Mesodermal cell (in vitro differentiated cells): ENCODE results near the gene FGFBP2.

ENCODE experiments used
- H3K27ac ChIP-seq: 2 replicates; pipeline ENCODE4 v1.7.0; 2013; ENCODE audit warnings: mild to moderate bottlenecking, low read depth, low read length, moderate library complexity; ENCODE audit not compliant: severe bottlenecking
- H3K36me3 ChIP-seq: 2 replicates; pipeline ENCODE4 v1.7.1; 2013; ENCODE audit warnings: mild to moderate bottlenecking, low read length, moderate library complexity; ENCODE audit not compliant: control insufficient read depth, insufficient read depth
- H3K4me1 ChIP-seq: one replicate; pipeline ENCODE4 v1.7.1; 2013; ENCODE audit warnings: mild to moderate bottlenecking, low read length; ENCODE audit not compliant: insufficient read depth, control insufficient read depth, poor library complexity, severe bottlenecking
- H3K4me3 ChIP-seq: 2 replicates; pipeline ENCODE4 v1.7.0; 2013; ENCODE audit warnings: low read length, control low read depth, mild to moderate bottlenecking; ENCODE audit not compliant: insufficient read depth, poor library complexity, severe bottlenecking; ENCODE audit errors: extremely low read depth
- H3K9me3 ChIP-seq: 2 replicates; pipeline ENCODE4 v1.7.1; 2013; ENCODE audit warnings: mild to moderate bottlenecking, low read length, moderate library complexity; ENCODE audit not compliant: control insufficient read depth
- WGBS, 2 experiments: methylation state at CpG; one replicate each; pipeline ENCODE4 v1.1.5; 2013; ENCODE audit warnings: missing lambda C conversion rate in 2 of 2; ENCODE audit not compliant: insufficient coverage in 2 of 2; 5-methylcytosine and 5-hydroxymethylcytosine counted together

The FGFBP2 gene

DNA sequence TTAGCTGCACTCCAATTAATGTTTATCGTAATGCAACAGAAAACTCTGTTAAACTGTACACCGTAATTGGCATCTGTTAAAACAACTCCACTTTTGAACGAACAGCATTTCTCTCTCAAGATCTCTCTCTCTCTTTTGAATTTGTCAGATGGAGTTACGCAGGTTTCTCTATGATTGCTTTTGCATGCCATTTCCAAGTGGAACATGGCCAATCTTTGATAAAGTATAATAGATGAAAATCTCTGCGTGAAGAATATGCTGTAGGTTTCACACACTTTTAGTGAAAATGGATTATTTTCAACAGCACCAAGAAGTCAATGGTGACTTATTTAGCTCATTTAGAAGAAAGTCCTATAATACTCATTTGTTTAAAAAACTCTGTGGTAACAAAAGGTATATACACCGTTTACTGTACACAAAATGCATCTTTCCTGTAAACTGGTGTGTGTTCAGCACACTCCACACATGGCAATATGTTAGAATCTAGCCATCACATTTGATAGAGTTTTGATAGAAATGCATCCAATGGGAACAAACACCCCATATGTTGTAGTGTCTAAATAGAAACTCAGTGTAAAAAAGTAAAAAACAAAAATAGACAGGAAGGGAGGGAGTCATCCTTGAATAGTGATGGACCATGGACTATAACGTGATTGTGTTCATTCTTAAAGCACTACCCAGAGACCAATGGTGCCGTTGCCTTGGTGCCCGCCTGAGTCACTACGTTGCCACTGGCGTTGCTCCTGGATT lies 5.8 kb upstream of the FGFBP2 start:
- peaks cover 8% of the 10 kb centered on the region for H3K36me3 ChIP-seq
- no peaks in the 10 kb centered on the region for H3K4me1 ChIP-seq
- no peak overlapping the region for H3K4me3 ChIP-seq
- WGBS, 2 experiments, result 88 to 90% methylated on average over 4 to 7 of the region's 11 CpGs
- H3K9me3 ChIP-seq, result no peaks in the 10 kb centered on the region
- H3K27ac ChIP-seq, result no peak overlapping the region

DNA sequence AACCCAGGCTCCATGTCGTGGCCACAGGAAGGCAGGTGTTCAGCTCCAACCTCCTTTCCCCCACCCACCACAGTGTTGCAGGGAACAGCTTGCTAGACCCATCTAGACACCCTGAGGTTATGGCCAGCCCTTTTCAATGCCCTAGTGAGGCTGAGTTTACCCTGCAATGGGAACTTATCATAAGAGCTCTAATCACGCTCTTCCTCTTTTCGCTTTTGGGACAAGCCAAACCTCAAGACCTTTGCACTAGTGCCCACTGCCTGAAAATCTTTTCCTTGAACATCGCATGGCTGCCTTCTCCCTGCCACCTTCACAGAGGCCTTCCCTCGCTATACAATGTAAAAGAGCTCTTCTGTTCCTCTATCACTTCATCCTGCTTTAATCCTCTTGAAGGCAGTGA lies 2.4 kb upstream of the FGFBP2 start:
- 96 to 97% methylated on average over 4 to 5 of the region's 5 CpGs for WGBS, 2 experiments
- H3K27ac ChIP-seq, result no peak overlapping the region
- peaks cover 7% of the 10 kb centered on the region for H3K4me1 ChIP-seq
- peaks cover 8% of the 10 kb centered on the region for H3K36me3 ChIP-seq
- no peak overlapping the region for H3K4me3 ChIP-seq
- H3K9me3 ChIP-seq, result no peaks in the 10 kb centered on the region

DNA sequence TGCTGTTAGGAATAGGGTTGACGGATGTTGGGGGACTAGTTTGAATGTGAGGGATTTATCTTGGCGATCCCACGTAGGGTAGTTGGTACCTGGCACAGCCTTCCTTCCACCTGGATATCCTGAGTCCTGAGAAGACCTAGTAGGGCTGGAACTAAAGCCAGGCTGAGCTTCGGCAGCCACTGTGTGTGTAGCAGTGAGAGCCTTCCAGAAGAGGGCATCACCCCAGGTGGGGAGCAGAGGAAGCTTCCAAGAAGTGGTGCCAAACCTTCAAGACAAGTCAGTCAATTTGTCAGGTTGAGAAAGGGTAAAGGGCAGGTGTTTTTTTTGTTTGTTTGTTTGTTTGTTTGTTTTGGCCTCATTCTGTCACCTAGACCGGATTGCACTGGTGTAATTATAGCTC lies 1.2 kb upstream of the FGFBP2 start:
- H3K4me1 ChIP-seq, result peaks cover 7% of the 10 kb centered on the region
- peaks cover 8% of the 10 kb centered on the region for H3K36me3 ChIP-seq
- WGBS, 2 experiments, result 83 to 92% methylated on average over 4 of the region's 5 CpGs
- H3K27ac ChIP-seq, result no peak overlapping the region
- H3K4me3 ChIP-seq, result no peak overlapping the region
- no peaks in the 10 kb centered on the region for H3K9me3 ChIP-seq

DNA sequence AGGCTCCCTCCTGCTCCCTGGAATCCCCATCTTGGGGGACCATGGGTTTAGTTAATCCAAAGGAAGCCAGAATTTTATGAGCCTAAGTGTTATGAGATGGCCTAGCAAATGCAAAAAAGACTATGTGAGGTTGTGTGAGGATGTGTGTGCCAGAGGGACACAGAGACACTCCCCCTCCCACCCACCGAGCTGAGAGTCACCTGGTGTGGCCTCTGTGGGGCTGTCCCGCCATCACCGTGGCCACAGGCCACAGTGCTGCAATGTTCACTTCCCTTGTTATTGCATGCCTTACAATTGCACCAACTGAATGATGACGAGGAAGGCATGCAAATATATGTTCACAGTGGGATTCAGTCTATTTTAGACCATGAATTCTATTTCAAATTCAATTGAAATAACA lies 601 bp upstream of the FGFBP2 start:
- H3K27ac ChIP-seq, result no peak overlapping the region
- H3K9me3 ChIP-seq, result no peaks in the 10 kb centered on the region
- peaks cover 2% of the 10 kb centered on the region for H3K36me3 ChIP-seq
- WGBS, 2 experiments, result 84 to 94% methylated on average over 2 to 3 of the region's 4 CpGs
- peaks cover 7% of the 10 kb centered on the region for H3K4me1 ChIP-seq
- H3K4me3 ChIP-seq, result no peak overlapping the region

DNA sequence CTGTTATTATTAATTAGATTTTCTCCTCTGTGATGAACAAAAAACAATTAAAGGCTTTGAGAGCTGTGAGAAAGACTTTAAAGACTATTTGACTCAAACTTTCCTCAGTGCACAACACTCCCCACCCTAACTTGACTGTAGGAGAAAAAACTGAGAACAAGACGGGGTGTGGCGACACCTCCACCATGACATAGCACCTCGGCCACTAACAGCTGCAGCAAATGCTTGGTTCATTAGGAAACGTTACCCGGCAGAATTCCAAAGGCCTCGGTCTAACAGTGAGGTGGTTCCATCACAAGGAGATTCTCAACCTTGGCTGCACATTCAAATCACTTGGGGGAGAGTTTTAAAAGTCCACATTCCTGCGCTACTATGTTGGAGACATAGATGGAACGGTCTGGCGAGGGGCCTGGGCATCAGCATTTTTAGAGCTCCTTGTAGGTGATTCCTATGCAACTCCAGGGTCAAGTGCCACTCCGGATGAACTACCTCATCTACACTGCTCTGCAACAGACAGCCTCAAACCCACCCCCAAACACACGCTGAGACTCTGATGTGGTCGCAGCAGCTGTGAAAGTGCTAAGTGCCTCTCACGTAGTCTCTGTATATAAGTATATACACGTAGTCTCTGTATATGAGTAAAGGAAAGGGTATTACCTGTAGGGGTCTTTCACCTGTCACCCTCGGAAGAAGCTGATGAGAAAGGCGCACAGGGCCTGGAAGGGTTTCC lies 1.0 kb downstream of the FGFBP2 start:
- no peaks in the 10 kb centered on the region for H3K9me3 ChIP-seq
- H3K27ac ChIP-seq, result no peak overlapping the region
- H3K36me3 ChIP-seq, result no peaks in the 10 kb centered on the region
- peaks cover 7% of the 10 kb centered on the region for H3K4me1 ChIP-seq
- H3K4me3 ChIP-seq, result no peak overlapping the region
- 81 to 83% methylated on average over 8 to 13 of the region's 16 CpGs for WGBS, 2 experiments

DNA sequence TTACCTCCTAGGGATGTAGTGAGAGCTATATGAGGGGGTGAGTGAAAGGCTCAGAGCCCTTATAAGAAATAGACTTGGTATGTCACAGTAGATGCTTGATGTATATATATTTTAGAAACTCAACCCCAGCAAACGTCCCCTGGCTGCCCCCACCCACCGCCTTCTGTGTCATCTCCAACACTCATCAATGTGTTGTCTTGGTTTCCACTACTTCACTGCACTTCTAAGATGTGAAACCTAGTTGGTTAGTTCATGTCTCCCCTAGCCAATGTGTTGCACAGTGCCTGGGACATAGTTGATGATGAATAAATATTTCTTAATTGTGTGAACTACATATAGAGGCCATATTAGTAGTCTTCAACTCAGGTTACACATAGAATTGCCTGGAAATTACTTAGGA lies 4.4 kb downstream of the FGFBP2 start:
- no peak overlapping the region for H3K4me3 ChIP-seq
- H3K4me1 ChIP-seq, result peaks cover 7% of the 10 kb centered on the region
- no peak overlapping the region for H3K27ac ChIP-seq
- H3K9me3 ChIP-seq, result no peaks in the 10 kb centered on the region
- no CpG with 5 or more reads among the region's 2 CpGs for WGBS, 2 experiments
- no peaks in the 10 kb centered on the region for H3K36me3 ChIP-seq

DNA sequence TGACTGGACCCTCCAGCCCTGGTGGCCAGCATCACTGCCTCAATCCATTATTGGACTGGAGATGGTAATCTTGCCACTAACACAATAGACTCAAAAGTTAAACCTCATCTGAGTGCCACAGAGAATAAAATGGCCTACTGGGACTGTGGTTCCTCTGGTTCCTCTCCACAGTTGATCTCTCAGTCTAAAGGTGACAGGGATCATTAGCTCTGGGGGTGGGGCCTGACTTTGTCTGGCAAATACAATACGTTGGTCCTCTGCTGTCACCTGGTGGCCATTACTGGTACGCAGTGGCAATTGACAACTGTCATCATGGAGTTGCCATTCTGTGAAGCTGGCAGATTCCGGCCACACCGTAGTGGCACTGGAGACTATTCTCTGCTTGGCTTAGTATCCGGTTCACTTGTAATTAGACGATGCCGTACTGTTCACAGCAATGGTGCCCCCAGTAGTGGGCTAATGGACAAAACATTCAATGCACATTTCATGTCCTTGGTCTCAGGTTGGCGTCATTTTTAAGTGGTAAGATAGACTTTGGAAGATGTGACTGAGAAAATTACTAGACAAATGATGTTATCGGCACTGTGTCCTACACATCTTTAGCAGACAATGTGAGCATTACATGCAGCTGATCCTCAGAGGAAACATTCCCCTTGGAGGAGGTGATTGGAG lies 6.7 kb downstream of the FGFBP2 start:
- no peaks in the 10 kb centered on the region for H3K9me3 ChIP-seq
- no peak overlapping the region for H3K4me3 ChIP-seq
- H3K4me1 ChIP-seq, result no peaks in the 10 kb centered on the region
- no peak overlapping the region for H3K27ac ChIP-seq
- 44 to 56% methylated on average over 5 to 9 of the region's 9 CpGs for WGBS, 2 experiments
- H3K36me3 ChIP-seq, result no peaks in the 10 kb centered on the region

DNA sequence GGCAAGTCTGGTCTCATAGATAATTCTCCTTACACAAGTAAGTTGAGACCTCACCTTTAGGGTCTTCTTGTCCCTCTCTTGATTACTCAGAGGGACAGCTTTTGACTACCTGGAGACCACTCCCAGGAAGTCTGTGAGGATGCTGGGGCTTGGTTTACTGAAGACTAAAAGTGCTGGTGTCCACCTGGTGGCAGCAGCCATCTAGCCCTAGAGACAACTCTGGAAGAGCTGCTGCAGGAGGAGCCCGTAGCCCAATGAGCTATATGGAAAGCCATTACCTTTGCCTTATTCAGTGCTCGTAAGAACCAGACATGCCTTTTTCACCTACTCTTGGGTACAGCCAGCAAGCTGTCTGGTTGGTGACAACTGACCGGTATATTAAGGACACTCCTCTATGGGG lies 7.3 kb downstream of the FGFBP2 start:
- H3K27ac ChIP-seq, result no peak overlapping the region
- no peaks in the 10 kb centered on the region for H3K36me3 ChIP-seq
- H3K9me3 ChIP-seq, result no peaks in the 10 kb centered on the region
- H3K4me3 ChIP-seq, result no peak overlapping the region
- 86 to 93% methylated on average over 3 of the region's 3 CpGs for WGBS, 2 experiments
- H3K4me1 ChIP-seq, result no peaks in the 10 kb centered on the region

DNA sequence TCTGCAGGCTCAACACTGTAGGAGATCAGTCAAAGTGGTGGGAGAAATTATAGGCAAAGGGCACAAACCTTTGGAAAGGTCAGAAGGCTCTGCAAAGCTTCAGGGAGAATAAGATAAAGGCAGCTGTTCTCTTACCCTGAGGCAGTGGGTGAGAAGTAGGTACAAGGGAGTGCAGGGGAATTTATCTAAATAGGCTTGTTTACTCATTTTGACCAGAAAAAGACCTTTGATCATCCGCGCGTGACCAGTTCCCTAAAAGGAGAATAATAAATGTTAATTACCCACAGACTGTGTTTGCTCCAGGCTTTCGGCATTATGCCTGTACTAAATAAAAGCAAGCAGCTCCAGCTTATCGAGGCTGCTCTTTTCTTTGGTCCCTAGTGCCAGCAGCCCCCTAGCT lies 9.3 kb downstream of the FGFBP2 start:
- H3K36me3 ChIP-seq, result no peaks in the 10 kb centered on the region
- WGBS, 2 experiments, result 81 to 100% methylated on average over 2 of the region's 5 CpGs
- no peak overlapping the region for H3K4me3 ChIP-seq
- H3K4me1 ChIP-seq, result no peaks in the 10 kb centered on the region
- H3K27ac ChIP-seq, result no peak overlapping the region
- no peaks in the 10 kb centered on the region for H3K9me3 ChIP-seq

DNA sequence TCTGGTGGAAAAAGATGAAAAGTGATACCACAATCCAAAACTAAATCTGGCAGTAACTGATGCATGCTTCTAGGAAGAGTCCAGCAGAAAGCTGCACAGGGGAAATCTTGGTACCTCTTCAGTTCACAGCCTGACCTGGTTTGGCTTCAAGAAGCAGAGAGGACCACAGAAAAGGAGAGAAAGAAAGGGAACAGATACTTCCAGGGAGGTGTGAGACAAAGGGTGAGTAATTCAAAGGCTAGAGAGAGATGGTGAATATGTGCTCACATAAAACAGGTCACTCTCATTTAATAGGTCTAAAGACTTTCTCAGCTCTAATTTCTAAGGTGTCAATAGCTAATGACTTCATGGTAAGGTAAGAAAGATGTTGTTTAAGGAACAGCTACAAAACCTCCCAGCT lies 11.2 kb downstream of the FGFBP2 start:
- Histone ChIP-seq H3K36me3 (no peaks in the 10 kb centered on the region), H3K4me3 (no peak overlapping the region), H3K27ac (no peak overlapping the region), H3K9me3 (no peaks in the 10 kb centered on the region), H3K4me1 (no peaks in the 10 kb centered on the region)

DNA sequence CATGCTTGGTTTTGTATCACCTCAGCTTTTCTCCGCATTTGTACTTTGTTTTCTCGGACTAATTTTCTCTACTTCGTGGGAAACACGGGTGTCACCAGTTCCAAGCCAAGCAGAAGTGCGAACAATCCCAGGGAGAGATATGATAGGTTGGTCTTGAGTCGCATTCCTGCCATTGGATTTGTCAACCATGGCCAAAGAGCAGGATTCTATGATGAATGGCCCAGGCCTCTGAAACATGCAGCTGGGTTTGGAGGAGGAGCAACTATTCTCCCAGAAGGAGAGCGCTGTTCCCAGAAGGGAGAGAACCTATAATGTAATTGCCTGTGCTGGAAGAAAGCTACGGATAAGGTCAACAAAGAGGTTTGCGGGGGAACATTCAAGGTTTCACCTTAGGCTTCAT lies 14.1 kb downstream of the FGFBP2 start:
- WGBS, 2 experiments, result 85 to 88% methylated on average over 8 to 9 of the region's 9 CpGs
- Histone ChIP-seq H3K4me1 (no peaks in the 10 kb centered on the region), H3K4me3 (no peak overlapping the region)

More for the DNA sequence above, 14.1 kb downstream of the FGFBP2 start:
- no peak overlapping the region for H3K27ac ChIP-seq
- H3K9me3 ChIP-seq, result no peaks in the 10 kb centered on the region
- no peaks in the 10 kb centered on the region for H3K36me3 ChIP-seq
